Nephron (organoid): ENCODE data around the gene SLC16A6.
"Not testable (repeated sequence)": the region's sequence is repeated elsewhere in the genome, so short reads cannot be mapped to it uniquely, and the experiment has no call there.

Source experiments
- H3K27ac Mint-ChIP-seq, 3 experiments: 2 replicates each; pipeline ENCODE4 v1.8.0; 2020; ENCODE audit warnings: mixed read lengths in 3 of 3, mild to moderate bottlenecking in 2 of 3, moderate library complexity in 1 of 3
- H3K27me3 Mint-ChIP-seq: 2 replicates; pipeline ENCODE4 v1.8.0; 2021; ENCODE audit warnings: low read depth, mild to moderate bottlenecking, moderate library complexity, mixed read lengths
- H3K36me3 Mint-ChIP-seq: 2 replicates; pipeline ENCODE4 v1.8.0; 2020; ENCODE audit warnings: low read depth, mixed read lengths
- H3K4me1 Mint-ChIP-seq: 2 replicates; pipeline ENCODE4 v1.8.0; 2020; ENCODE audit warnings: mixed read lengths
- H3K4me3 Mint-ChIP-seq, 3 experiments: 2 replicates each; pipeline ENCODE4 v1.8.0; 2020; ENCODE audit warnings: mild to moderate bottlenecking in 3 of 3, mixed read lengths in 3 of 3, moderate library complexity in 2 of 3
- H3K9me3 Mint-ChIP-seq: 2 replicates; pipeline ENCODE4 v1.8.0; 2020; ENCODE audit warnings: mixed read lengths
- CTCF ChIP-seq, 3 experiments: fragments of 200-600 bp; sonication (generic); IDR thresholded peaks; one replicate each; pipeline ENCODE4 v1.5.0; 2021; ENCODE audit warnings: antibody characterized with exemption in 3 of 3; ENCODE audit not compliant: unreplicated experiment in 3 of 3

The SLC16A6 gene

GRCh38 chr17:68239632-68240366, 51.1 kb downstream of the SLC16A6 start:
- Mint-ChIP-seq H3K36me3 (peaks cover 4% of the 10 kb centered on the region), H3K27ac (no peak overlapping the region), H3K27me3 (no peaks in the 10 kb centered on the region), H3K4me3 (no peak overlapping the region), H3K4me1 (peaks cover 6% of the 10 kb centered on the region), H3K9me3 (no peaks in the 10 kb centered on the region)
- TF ChIP-seq CTCF (IDR thresholded peaks at IDR 0.05; ENCODE audit: unreplicated experiment in 3 of 3) = no peak

GRCh38 chr17:68238871-68239253, 52.1 kb downstream of the SLC16A6 start:
- TF ChIP-seq CTCF (IDR thresholded peaks at IDR 0.05; ENCODE audit: unreplicated experiment in 3 of 3) = no peak
- no peak overlapping the region for H3K27ac Mint-ChIP-seq
- H3K27me3 Mint-ChIP-seq = no peaks in the 10 kb centered on the region
- peaks cover 4% of the 10 kb centered on the region for H3K36me3 Mint-ChIP-seq
- peaks cover 6% of the 10 kb centered on the region for H3K4me1 Mint-ChIP-seq
- H3K4me3 Mint-ChIP-seq = no peak overlapping the region
- no peaks in the 10 kb centered on the region for H3K9me3 Mint-ChIP-seq

GRCh38 chr17:68238164-68238870, 52.6 kb downstream of the SLC16A6 start:
- Mint-ChIP-seq H3K4me1 (peaks cover 6% of the 10 kb centered on the region), H3K9me3 (no peaks in the 10 kb centered on the region), H3K27me3 (no peaks in the 10 kb centered on the region), H3K27ac (no peak overlapping the region), H3K36me3 (peaks cover 4% of the 10 kb centered on the region), H3K4me3 (no peak overlapping the region)
- no peak for TF ChIP-seq CTCF (IDR thresholded peaks at IDR 0.05; ENCODE audit: unreplicated experiment in 3 of 3)

GRCh38 chr17:68237369-68238163, 53.4 kb downstream of the SLC16A6 start:
- not testable (repeated sequence) for H3K4me3 Mint-ChIP-seq, H3K27me3 Mint-ChIP-seq, H3K4me1 Mint-ChIP-seq, H3K27ac Mint-ChIP-seq, H3K9me3 Mint-ChIP-seq, H3K36me3 Mint-ChIP-seq

- H3K27me3 Mint-ChIP-seq, H3K4me1 Mint-ChIP-seq, H3K9me3 Mint-ChIP-seq, H3K36me3 Mint-ChIP-seq, H3K4me3 Mint-ChIP-seq: not testable (repeated sequence)
- peak overlapping the region in 1 of 3 experiments; percentile 27 for H3K27ac Mint-ChIP-seq
Observed at GRCh38 chr17:68235336-68235791, 55.6 kb downstream of the SLC16A6 start.

- H3K4me3 Mint-ChIP-seq, H3K4me1 Mint-ChIP-seq, H3K36me3 Mint-ChIP-seq, H3K27me3 Mint-ChIP-seq, H3K9me3 Mint-ChIP-seq: not testable (repeated sequence)
- peak overlapping the region in 1 of 3 experiments; percentile 27 for H3K27ac Mint-ChIP-seq
Observed at GRCh38 chr17:68234726-68235335, 56.1 kb downstream of the SLC16A6 start.

GRCh38 chr17:68232741-68233140, 58.2 kb downstream of the SLC16A6 start:
- not testable (repeated sequence) for H3K27ac Mint-ChIP-seq, H3K27me3 Mint-ChIP-seq, H3K4me1 Mint-ChIP-seq, H3K9me3 Mint-ChIP-seq, H3K4me3 Mint-ChIP-seq, H3K36me3 Mint-ChIP-seq
